ENCODE data around the gene NAA38.

DNA sequence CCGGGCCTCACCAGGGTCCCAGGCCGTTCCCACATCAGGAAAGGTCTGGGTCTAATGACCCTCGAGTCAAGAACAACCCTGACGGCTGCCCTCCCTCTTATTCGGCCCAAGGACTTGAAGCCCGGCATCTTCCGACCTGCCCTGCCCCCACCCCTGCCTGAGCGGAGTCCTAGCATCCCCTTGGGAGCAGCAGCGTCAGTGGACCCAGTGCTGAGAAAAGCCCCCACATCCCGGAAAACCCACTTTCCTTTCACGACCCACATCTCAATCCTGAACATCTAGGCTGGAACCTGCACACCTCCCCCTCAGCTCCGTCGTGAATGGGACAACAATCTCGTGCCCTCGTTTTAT lies 1.7 kb downstream of the NAA38 start:
- TF ChIP-seq POU2F2 (IDR thresholded peaks at IDR 0.05; ENCODE audit: low read depth, low read length) (0 out of 2 replicates have a peak, but pooled peaks have one; percentile 8), POLR2A (IDR thresholded peaks at IDR 0.05; ENCODE audit: low read depth, low read length) (no peak)
